ENCODE measurements around the gene MAGI1. TPM values are rescaled to one million over a fixed set of nuclear protein-coding genes. Genes with fewer than 3 reads are reported as not detected.

MAGI1 gene
- total RNA-seq, 1 donor from 2014 or later: 10.6 TPM

- no peak for DNase-seq (ENCODE audit: low read depth)
Observed at GRCh38 chr3:65761446-65762234, 277.1 kb downstream of the MAGI1 start.

GRCh38 chr3:65758876-65759598 lies 279.7 kb downstream of the MAGI1 start:
- DNase-seq (ENCODE audit: low read depth): peak; percentile 25

- no peak for DNase-seq (ENCODE audit: low read depth)
Observed at GRCh38 chr3:65758438-65758837, 280.3 kb downstream of the MAGI1 start.

DNA sequence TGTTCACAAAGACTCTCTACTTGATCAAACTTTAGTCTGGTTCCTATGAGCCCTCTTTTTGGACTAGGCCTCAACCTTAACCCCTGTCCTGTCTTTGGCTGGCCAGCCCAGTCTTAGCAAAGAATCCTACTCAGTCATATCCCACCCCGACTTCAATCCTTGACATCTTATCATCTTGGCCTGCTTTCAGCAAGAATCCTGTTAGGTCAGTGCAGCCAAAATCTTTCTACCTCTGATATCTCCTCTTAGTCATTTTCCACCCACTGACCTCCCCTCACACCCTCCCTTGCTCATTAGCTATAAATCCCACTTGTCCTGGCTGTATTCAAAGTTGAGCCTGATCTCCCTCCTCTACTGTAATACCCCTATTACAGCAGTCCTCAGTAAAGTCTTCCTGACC lies 286.1 kb downstream of the MAGI1 start:
- DNase-seq (ENCODE audit: low read depth): no peak

- DNase-seq (ENCODE audit: low read depth): peak; percentile 53
Observed at GRCh38 chr3:65751123-65751700, 287.5 kb downstream of the MAGI1 start.

- no peak for DNase-seq (ENCODE audit: low read depth)
Observed at GRCh38 chr3:65749066-65749465, 289.7 kb downstream of the MAGI1 start.

DNA sequence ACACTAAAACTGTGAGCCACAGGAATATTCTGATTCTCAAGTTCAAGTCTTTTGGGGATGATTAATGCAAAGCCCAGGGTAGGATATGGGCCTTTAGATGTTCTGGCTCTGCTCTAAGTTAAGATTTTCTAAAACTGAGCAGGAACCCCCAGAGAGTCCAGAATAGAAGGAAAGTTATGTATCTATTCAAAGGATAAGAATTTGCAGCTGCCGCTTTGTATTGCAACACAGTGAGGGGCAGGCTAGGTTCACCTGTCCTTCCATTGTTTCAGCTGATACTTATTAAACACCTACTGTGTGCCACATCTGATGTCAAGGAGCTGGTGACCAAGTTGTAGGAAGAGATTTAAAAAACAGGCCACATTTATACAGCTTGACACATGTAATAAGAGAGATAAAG lies 290.4 kb downstream of the MAGI1 start:
- peak; percentile 49 for DNase-seq (ENCODE audit: low read depth)

GRCh38 chr3:65746848-65747247 lies 291.9 kb downstream of the MAGI1 start:
- DNase-seq (ENCODE audit: low read depth): no peak

GRCh38 chr3:65745306-65745705 lies 293.4 kb downstream of the MAGI1 start:
- DNase-seq (ENCODE audit: low read depth): no peak

DNA sequence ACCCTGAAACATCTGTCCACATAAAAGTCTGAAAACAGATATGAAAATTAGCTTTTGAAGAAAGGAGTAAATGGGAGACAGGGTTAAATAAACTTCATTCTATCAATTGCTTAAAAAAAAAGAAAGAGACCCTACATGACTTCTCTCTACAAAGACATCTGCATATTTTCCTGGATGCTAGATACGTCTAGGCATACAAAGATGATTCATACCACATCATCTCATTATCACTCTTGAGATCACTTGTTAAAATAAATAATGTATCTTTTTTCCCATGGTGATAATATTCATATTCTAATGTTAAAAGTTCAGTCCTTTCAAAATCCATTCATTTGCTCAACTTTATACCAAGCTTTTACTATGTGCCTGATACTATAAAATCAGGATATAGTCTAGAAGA lies 295.8 kb downstream of the MAGI1 start:
- DNase-seq (ENCODE audit: low read depth): no peak

GRCh38 chr3:65741540-65741939 lies 297.2 kb downstream of the MAGI1 start:
- no peak for DNase-seq (ENCODE audit: low read depth)

DNA sequence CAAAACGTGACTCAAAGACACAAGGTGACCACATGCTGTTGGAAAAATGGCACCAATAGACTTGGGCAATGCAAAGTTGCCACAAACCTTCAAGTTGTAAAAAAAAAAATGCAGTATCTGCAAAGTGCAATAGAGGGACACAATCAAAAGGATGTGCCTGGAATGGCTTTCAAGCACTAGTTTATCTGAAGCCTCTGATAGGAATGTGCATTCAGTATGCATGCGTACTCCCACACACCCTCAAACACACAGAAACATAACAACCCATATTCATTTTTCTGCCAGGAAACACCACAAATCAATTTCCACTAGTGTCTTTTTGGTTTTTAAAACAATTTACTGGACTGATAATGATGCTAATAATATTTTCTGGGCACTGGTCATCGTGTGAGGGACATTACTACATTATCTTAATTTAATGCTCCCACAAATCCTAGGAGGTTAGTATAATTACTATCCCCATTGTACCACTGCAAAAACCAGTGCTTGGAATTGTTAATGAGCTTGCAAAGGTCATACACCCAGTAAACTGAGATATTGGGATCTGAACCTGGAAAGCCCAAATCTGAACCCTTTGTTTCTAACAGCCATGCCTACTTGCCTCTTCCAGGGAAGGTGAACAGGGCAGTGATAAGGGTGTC lies 298.7 kb downstream of the MAGI1 start:
- no peak for DNase-seq (ENCODE audit: low read depth)

- DNase-seq (ENCODE audit: low read depth): no peak
Observed at GRCh38 chr3:65734792-65735191, 303.9 kb downstream of the MAGI1 start.

DNA sequence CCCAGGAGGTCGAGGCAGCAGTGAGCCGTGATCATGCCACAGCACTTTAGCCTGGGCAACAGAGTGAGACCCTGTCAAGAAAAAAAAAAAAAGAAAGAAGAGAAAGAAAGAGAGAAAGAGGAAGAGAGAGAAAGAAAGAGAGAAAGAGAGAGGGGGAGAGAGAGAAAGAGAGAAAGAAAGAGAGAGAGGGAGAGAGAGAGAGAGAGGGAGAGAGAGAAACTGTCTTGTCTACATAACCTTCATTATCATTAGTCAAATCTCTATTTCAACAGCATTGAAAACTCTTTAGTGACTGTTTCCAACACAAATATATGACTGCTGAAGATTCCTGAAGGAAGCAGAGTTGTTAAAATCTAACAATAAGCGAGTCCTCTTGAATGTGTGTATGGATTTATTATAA lies 304.3 kb downstream of the MAGI1 start:
- no peak for DNase-seq (ENCODE audit: low read depth)

DNA sequence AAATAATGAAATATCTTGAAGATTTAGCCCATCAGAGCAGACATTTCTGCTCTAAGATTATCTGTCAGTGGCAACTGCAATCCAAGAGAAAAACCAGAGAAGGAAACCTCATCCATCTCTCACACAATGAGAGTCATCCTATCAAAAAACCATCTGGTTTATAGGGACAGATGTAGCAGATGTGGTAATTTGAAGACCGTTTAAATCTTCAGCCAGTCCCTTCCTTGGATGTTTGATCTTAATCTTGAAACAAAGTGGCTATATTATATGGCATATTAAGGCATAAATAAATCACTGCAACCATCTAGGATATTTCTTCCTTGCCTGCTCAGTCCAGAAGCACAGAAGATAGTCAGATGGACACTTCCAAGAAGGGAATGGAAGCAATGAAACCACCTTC lies 305.3 kb downstream of the MAGI1 start:
- DNase-seq (ENCODE audit: low read depth): no peak

GRCh38 chr3:65732051-65732935 lies 306.4 kb downstream of the MAGI1 start:
- DNase-seq (ENCODE audit: low read depth): peak; percentile 83

DNA sequence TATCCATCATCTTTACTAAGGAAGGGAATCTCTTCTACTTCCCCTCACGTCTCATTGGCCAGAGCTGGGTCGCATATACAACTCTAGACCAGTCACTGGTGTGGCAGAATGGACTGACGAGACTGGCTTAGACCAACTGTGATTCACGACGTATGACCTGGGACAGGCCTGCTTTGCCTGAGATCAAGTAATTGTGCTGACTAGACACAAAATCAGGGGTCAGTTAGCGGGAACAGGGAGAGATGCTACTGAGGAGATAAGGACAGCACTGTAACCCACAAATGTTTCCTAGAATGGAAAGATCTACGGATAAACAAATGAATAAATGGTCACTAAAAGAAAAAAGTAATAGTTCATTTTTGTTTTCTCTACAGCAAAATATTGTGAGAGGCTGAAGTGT lies 308.3 kb downstream of the MAGI1 start:
- DNase-seq (ENCODE audit: low read depth): no peak

DNA sequence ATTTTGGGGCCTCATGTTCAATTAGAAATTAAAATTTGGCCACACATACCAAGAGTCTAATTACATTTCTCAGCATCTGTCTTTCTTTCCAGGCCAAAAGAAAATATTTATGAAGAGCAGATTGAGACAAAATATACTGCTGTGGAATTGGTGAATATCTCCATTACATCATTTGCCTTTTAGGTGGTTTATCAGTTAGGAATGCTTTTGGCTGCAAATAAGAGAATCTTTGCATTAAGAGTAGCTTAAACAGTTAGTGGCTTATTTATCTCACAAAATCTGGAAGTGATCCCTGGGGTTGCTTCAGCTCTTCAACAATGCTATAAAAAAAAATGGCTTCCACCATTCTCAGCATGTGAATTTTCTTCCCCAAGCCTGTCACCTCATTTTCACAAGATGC lies 308.7 kb downstream of the MAGI1 start:
- DNase-seq (ENCODE audit: low read depth): no peak

- peak; percentile 89 for DNase-seq (ENCODE audit: low read depth)
Observed at GRCh38 chr3:65729555-65729954, 309.2 kb downstream of the MAGI1 start.

- no peak for DNase-seq (ENCODE audit: low read depth)
Observed at GRCh38 chr3:65728138-65728537, 310.6 kb downstream of the MAGI1 start.

DNA sequence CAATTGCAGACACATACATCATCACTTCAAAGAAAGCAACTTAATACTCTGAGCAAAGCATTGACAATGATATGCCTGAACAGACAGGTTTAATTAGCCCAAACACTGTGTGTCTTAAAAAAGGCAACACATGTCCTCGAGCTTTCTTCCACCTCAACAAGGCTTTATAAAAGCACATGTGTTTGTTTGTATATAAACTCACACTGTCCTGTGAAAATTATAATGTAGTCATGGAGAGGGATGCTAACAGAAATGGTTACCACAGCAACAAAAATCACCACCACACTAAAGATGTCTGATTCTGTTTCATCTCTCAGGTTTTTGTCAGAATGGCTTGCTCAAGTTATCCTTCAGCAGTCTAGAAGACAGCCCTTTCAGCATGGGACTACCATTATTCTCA lies 314.7 kb downstream of the MAGI1 start:
- DNase-seq (ENCODE audit: low read depth): no peak
